ENCODE data around the gene SEMA3E. TPM values are rescaled to one million over a fixed set of nuclear protein-coding genes. Genes with fewer than 3 reads are reported as not detected.

The SEMA3E gene
- total and polyA plus RNA-seq, 9 of the 15 experiments (the other 6 are each of a cell fraction or from before 2014, with no cell fraction given), result 0.01 to 1.4 (median 0.14) TPM; not detected in 2

GRCh38 chr7:83466187-83466923, 182.6 kb downstream of the SEMA3E start:
- FAIRE-seq, result no peak

More at GRCh38 chr7:83466187-83466923, 182.6 kb downstream of the SEMA3E start:
- H4K20me1 ChIP-seq (replicated peaks; ENCODE audit: control insufficient read depth, insufficient read depth, low read length), result no peaks in the 10 kb centered on the region
- ATAC-seq (no peak), DNase-seq (ENCODE audit: extremely low read depth in 1 of 4, low spot score in 3 of 4) (no peak)
- H3K9me1 ChIP-seq (ENCODE audit: control insufficient read depth, insufficient read depth, low read length), result no peaks in the 10 kb centered on the region
- no peak overlapping the region for H3K9ac ChIP-seq (ENCODE audit: insufficient read depth in 1 of 2, low read depth in 2 of 2, low read length in 2 of 2)
- no peaks in the 10 kb centered on the region for H3K36me3 ChIP-seq (ENCODE audit: control insufficient read depth, insufficient read depth, low read length)
- no peak overlapping the region for H3K27ac ChIP-seq (ENCODE audit: extremely low read depth, low read depth, low read length)
- no peak overlapping the region for H3K4me3 ChIP-seq
- H3K4me1 ChIP-seq (replicated peaks in 1 of 2; ENCODE audit: control insufficient read depth in 2 of 2, insufficient read depth in 2 of 2, low read length in 2 of 2), result no peaks in the 10 kb centered on the region
- POLR2A ChIA-PET, result no interaction called here
- whole genome bisulfite sequencing (ENCODE audit: insufficient coverage, low coverage, missing lambda C conversion rate), result 2% methylated on average over 3 of the region's 4 CpGs
- intact Hi-C loops (cut with micrococcal nuclease) (no loop called here), in situ Hi-C loops (cut with MboI) (no loop called here)
- BruUV-seq (replicated peaks), result no TSS peak
- H3K9me3 ChIP-seq (replicated peaks; ENCODE audit: control insufficient read depth, insufficient read depth, low read depth, low read length), result peaks cover 1% of the 10 kb centered on the region; the same call in 1 of the 2 replicates
- no peak overlapping the region for H3K4me2 ChIP-seq (ENCODE audit: insufficient read depth, low read length)
- H2AFZ ChIP-seq (ENCODE audit: low read depth, low read length), result no peak overlapping the region
- CTCF ChIA-PET (ENCODE audit: low intra/inter-chr PET ratio), result no interaction called here
- no peaks in the 10 kb centered on the region for H3K27me3 ChIP-seq (ENCODE audit: control insufficient read depth in 2 of 2, insufficient read depth in 2 of 2, low read length in 2 of 2)
- no peak for TF ChIP-seq KAT8 (IDR thresholded peaks at IDR 0.05; ENCODE audit: low read depth)
- TF ChIP-seq, protein P1, sequence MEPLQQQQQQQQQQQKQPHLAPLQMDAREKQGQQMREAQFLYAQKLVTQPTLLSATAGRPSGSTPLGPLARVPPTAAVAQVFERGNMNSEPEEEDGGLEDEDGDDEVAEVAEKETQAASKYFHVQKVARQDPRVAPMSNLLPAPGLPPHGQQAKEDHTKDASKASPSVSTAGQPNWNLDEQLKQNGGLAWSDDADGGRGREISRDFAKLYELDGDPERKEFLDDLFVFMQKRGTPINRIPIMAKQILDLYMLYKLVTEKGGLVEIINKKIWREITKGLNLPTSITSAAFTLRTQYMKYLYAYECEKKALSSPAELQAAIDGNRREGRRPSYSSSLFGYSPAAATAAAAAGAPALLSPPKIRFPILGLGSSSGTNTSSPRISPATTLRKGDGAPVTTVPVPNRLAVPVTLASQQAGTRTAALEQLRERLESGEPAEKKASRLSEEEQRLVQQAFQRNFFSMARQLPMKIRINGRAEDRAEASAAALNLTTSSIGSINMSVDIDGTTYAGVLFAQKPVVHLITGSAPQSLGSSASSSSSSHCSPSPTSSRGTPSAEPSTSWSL (CRISPR knock-in tag; IDR thresholded peaks at IDR 0.05; ENCODE audit: borderline replicate concordance), result no peak
- TF ChIP-seq ZNF12 (CRISPR knock-in tag; IDR thresholded peaks at IDR 0.05), result no peak
- TF ChIP-seq MAFF (IDR thresholded peaks at IDR 0.05; ENCODE audit: low read length), result no peak
- no peak for TF ChIP-seq SMAD4 (CRISPR knock-in tag; conservative IDR thresholded peaks at IDR 0.05)
- no peak for TF ChIP-seq SMC3 (conservative IDR thresholded peaks at IDR 0.05; ENCODE audit: insufficient read depth, low read depth, low read length)
- no peak for TF ChIP-seq CHD2 (IDR thresholded peaks at IDR 0.05; ENCODE audit: low read depth, low read length)
- no peak for TF ChIP-seq ELF1 (tag; IDR thresholded peaks at IDR 0.05)
- no peaks in the 10 kb centered on the region for H3K79me2 ChIP-seq (ENCODE audit: control insufficient read depth, insufficient read depth, low read length)
